HEK293T (cell line): ENCODE results near the gene ASB18.

ENCODE experiments used
- BHLHE40 ChIP-seq: fragments of 450-650 bp; IDR thresholded peaks from 2 replicates; pipeline ENCODE4 v1.6.1; 2016; ENCODE audit warnings: mild to moderate bottlenecking, moderate library complexity, borderline replicate concordance
- ELF4 ChIP-seq: fragments of 450-650 bp; IDR thresholded peaks from 2 replicates; pipeline ENCODE4 v1.6.1; 2017; ENCODE audit warnings: antibody characterized with exemption
- FOXK2 ChIP-seq: fragments of 450-650 bp; IDR thresholded peaks from 2 replicates; pipeline ENCODE4 v1.6.1; 2016; ENCODE audit warnings: mild to moderate bottlenecking
- HDGF ChIP-seq: fragments of 450-650 bp; IDR thresholded peaks from 2 replicates; pipeline ENCODE4 v1.6.1; 2017; ENCODE audit warnings: antibody characterized with exemption, borderline replicate concordance
- NFRKB ChIP-seq: fragments of 450-650 bp; IDR thresholded peaks from 2 replicates; pipeline ENCODE4 v1.6.1; 2016; ENCODE audit warnings: mild to moderate bottlenecking, moderate library complexity
- SP1 ChIP-seq: fragments of 450-650 bp; IDR thresholded peaks from 2 replicates; pipeline ENCODE4 v1.6.1; 2017
- SUZ12 ChIP-seq: fragments of 450-650 bp; IDR thresholded peaks from 2 replicates; pipeline ENCODE4 v1.6.1; 2016; ENCODE audit warnings: mild to moderate bottlenecking
- TARDBP ChIP-seq: fragments of 450-650 bp; IDR thresholded peaks from 2 replicates; pipeline ENCODE4 v1.6.1; 2016
- ZNF384 ChIP-seq: fragments of 450-650 bp; IDR thresholded peaks from 2 replicates; pipeline ENCODE4 v1.6.1; 2016

- TF ChIP-seq BHLHE40: no peak
- TF ChIP-seq HDGF: no peak
- TF ChIP-seq TARDBP: no peak
- no peak for TF ChIP-seq NFRKB
- no peak for TF ChIP-seq SUZ12
- TF ChIP-seq ELF4: no peak
- no peak for TF ChIP-seq ZNF384
- TF ChIP-seq FOXK2: no peak
- TF ChIP-seq SP1: no peak
Observed at GRCh38 chr2:236244256-236244655, 19.9 kb downstream of the ASB18 start.
